Spleen (tissue), 7 donors: ENCODE results near the gene FDCSP.
"Not testable (repeated sequence)": the region's sequence is repeated elsewhere in the genome, so short reads cannot be mapped to it uniquely, and the experiment has no call there.

ENCODE experiments used
- POLR2A ChIP-seq, 3 donors: fragments of 450-650 bp; IDR thresholded peaks; one replicate each; pipeline ENCODE4 v1.5.1; 2017; ENCODE audit warnings: antibody characterized with exemption in 3 of 3, mild to moderate bottlenecking in 1 of 3
- POLR2AphosphoS5 ChIP-seq, 3 donors: sonication (generic); formaldehyde crosslinking; IDR thresholded peaks; one replicate each; pipeline ENCODE4 v1.5.1; 2017; ENCODE audit warnings: antibody characterized with exemption in 3 of 3
- TF ChIP-seq, protein P1 (sequence below), 11 experiments: fragments of 200-600 bp in 7 of 11; fragments of 450-650 bp in 4 of 11; sonication (generic) in 4 of 11; IDR thresholded peaks in 8 of 11; conservative IDR thresholded peaks in 3 of 11; 1 replicate in 7 of 11; 2 replicates in 4 of 11; pipeline versions ENCODE4 v1.4.0 to v1.8.0; 2016 to 2021; ENCODE audit warnings: antibody characterized with exemption in 11 of 11, inconsistent platforms in 4 of 11, mild to moderate bottlenecking in 1 of 11
- donor health status: DM: no; HTN: no; CAD: no; lungs with moderate emphysema.
- donor health status: DM: no; HTN: no; CAD: no.
- donor health status: DM: no; HTN: no; CAD: no.

DNA sequence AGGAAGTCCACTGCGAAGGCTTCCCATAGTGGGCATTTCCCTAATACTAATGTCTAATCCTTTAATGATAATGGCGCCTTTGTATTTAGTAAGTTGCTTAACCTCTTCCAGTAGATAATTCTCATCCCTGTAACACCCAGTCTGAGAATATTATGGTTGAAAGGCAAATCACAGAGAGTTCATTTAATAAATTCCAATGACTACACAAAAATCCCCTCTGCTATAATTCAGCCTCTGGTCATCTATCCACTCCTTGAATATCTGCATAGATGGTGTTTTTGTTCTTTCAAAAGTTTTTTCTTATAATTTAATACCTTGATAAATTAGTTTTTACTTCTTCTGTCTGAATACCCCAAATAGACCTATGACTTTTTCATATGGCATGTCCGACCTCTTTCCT lies 4.5 kb upstream of the FDCSP start:
- TF ChIP-seq, protein P1, sequence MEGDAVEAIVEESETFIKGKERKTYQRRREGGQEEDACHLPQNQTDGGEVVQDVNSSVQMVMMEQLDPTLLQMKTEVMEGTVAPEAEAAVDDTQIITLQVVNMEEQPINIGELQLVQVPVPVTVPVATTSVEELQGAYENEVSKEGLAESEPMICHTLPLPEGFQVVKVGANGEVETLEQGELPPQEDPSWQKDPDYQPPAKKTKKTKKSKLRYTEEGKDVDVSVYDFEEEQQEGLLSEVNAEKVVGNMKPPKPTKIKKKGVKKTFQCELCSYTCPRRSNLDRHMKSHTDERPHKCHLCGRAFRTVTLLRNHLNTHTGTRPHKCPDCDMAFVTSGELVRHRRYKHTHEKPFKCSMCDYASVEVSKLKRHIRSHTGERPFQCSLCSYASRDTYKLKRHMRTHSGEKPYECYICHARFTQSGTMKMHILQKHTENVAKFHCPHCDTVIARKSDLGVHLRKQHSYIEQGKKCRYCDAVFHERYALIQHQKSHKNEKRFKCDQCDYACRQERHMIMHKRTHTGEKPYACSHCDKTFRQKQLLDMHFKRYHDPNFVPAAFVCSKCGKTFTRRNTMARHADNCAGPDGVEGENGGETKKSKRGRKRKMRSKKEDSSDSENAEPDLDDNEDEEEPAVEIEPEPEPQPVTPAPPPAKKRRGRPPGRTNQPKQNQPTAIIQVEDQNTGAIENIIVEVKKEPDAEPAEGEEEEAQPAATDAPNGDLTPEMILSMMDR (IDR thresholded peaks at IDR 0.05 in 8 of 11, conservative IDR thresholded peaks at IDR 0.05 in 3 of 11) = not testable (repeated sequence)
- not testable (repeated sequence) for TF ChIP-seq POLR2A, POLR2AphosphoS5 (IDR thresholded peaks at IDR 0.05)
